ENCODE results near the gene FAM156A. TPM values are rescaled to one million over a fixed set of nuclear protein-coding genes. Genes with fewer than 3 reads are reported as not detected.
"Not testable (repeated sequence)": the region's sequence is repeated elsewhere in the genome, so short reads cannot be mapped to it uniquely, and the experiment has no call there.

The FAM156A gene
- total and polyA plus RNA-seq, 2 experiments from 2014 or later: 29.8 to 38.3 TPM

GRCh38 chrX:52977953-52978352, 19.6 kb upstream of the FAM156A start:
- H3K27ac ChIP-seq: no peak overlapping the region
- H3K27me3 ChIP-seq: no peaks in the 10 kb centered on the region
- peak in 1 of 2 donors; percentile 16 for DNase-seq (ENCODE audit: low read depth in 1 of 2, low spot score in 1 of 2)
- TF ChIP-seq CTCF (IDR thresholded peaks at IDR 0.05; ENCODE audit: low read depth, low read length): no peak
- no peak overlapping the region for H3K4me3 ChIP-seq
- H3K4me1 ChIP-seq (ENCODE audit: low read depth): no peaks in the 10 kb centered on the region
- H3K36me3 ChIP-seq: no peaks in the 10 kb centered on the region
- H3K9me3 ChIP-seq (ENCODE audit: low read depth): no peaks in the 10 kb centered on the region

- H3K4me1 ChIP-seq (ENCODE audit: low read depth); DNase-seq (ENCODE audit: low read depth in 1 of 2, low spot score in 1 of 2): not testable (repeated sequence)
Observed at GRCh38 chrX:52975576-52975975, 17.3 kb upstream of the FAM156A start.

GRCh38 chrX:52974336-52974992, 16.1 kb upstream of the FAM156A start:
- H3K4me3 ChIP-seq; H3K4me1 ChIP-seq (ENCODE audit: low read depth); H3K27ac ChIP-seq; DNase-seq (ENCODE audit: low read depth in 1 of 2, low spot score in 1 of 2); H3K27me3 ChIP-seq; H3K9me3 ChIP-seq (ENCODE audit: low read depth); H3K36me3 ChIP-seq: not testable (repeated sequence)

More at GRCh38 chrX:52975576-52975975, 17.3 kb upstream of the FAM156A start:
- not testable (repeated sequence) for H3K27ac ChIP-seq; H3K4me3 ChIP-seq; H3K27me3 ChIP-seq; H3K9me3 ChIP-seq (ENCODE audit: low read depth); H3K36me3 ChIP-seq

GRCh38 chrX:52967922-52968321, 9.6 kb upstream of the FAM156A start:
- not testable (repeated sequence) for H3K27ac ChIP-seq; H3K36me3 ChIP-seq; H3K27me3 ChIP-seq; H3K9me3 ChIP-seq (ENCODE audit: low read depth); H3K4me1 ChIP-seq (ENCODE audit: low read depth); DNase-seq (ENCODE audit: low read depth in 1 of 2, low spot score in 1 of 2); H3K4me3 ChIP-seq

- not testable (repeated sequence) for H3K4me1 ChIP-seq (ENCODE audit: low read depth); H3K4me3 ChIP-seq; DNase-seq (ENCODE audit: low read depth in 1 of 2, low spot score in 1 of 2); H3K36me3 ChIP-seq; H3K27me3 ChIP-seq; H3K27ac ChIP-seq; H3K9me3 ChIP-seq (ENCODE audit: low read depth)
Observed at GRCh38 chrX:52966993-52967738, 8.8 kb upstream of the FAM156A start.

GRCh38 chrX:52958961-52959360, 643 bp upstream of the FAM156A start:
- H3K4me1 ChIP-seq (ENCODE audit: low read depth); H3K27me3 ChIP-seq; H3K27ac ChIP-seq; H3K36me3 ChIP-seq; H3K9me3 ChIP-seq (ENCODE audit: low read depth); DNase-seq (ENCODE audit: low read depth in 1 of 2, low spot score in 1 of 2); H3K4me3 ChIP-seq: not testable (repeated sequence)

- DNase-seq (ENCODE audit: low read depth in 1 of 2, low spot score in 1 of 2): not testable (repeated sequence)
Observed at GRCh38 chrX:52949884-52950283, 8.4 kb downstream of the FAM156A start.

GRCh38 chrX:52949325-52949724, 9.0 kb downstream of the FAM156A start:
- not testable (repeated sequence) for H3K9me3 ChIP-seq (ENCODE audit: low read depth); H3K27ac ChIP-seq; H3K27me3 ChIP-seq; H3K4me3 ChIP-seq; DNase-seq (ENCODE audit: low read depth in 1 of 2, low spot score in 1 of 2); H3K36me3 ChIP-seq; H3K4me1 ChIP-seq (ENCODE audit: low read depth)

More at GRCh38 chrX:52949884-52950283, 8.4 kb downstream of the FAM156A start:
- H3K4me3 ChIP-seq; H3K36me3 ChIP-seq; H3K4me1 ChIP-seq (ENCODE audit: low read depth); H3K9me3 ChIP-seq (ENCODE audit: low read depth); H3K27ac ChIP-seq; H3K27me3 ChIP-seq: not testable (repeated sequence)

- not testable (repeated sequence) for H3K4me3 ChIP-seq; H3K36me3 ChIP-seq; H3K4me1 ChIP-seq (ENCODE audit: low read depth); H3K27ac ChIP-seq; DNase-seq (ENCODE audit: low read depth in 1 of 2, low spot score in 1 of 2); H3K9me3 ChIP-seq (ENCODE audit: low read depth); H3K27me3 ChIP-seq
Observed at GRCh38 chrX:52948265-52948664, 10.1 kb downstream of the FAM156A start.

- not testable (repeated sequence) for DNase-seq (ENCODE audit: low read depth in 1 of 2, low spot score in 1 of 2); H3K4me3 ChIP-seq; H3K9me3 ChIP-seq (ENCODE audit: low read depth); H3K36me3 ChIP-seq; H3K27me3 ChIP-seq; H3K4me1 ChIP-seq (ENCODE audit: low read depth); H3K27ac ChIP-seq
Observed at GRCh38 chrX:52947501-52947900, 10.8 kb downstream of the FAM156A start.

- not testable (repeated sequence) for H3K27me3 ChIP-seq; DNase-seq (ENCODE audit: low read depth in 1 of 2, low spot score in 1 of 2); H3K36me3 ChIP-seq; H3K4me1 ChIP-seq (ENCODE audit: low read depth); H3K27ac ChIP-seq; H3K4me3 ChIP-seq; H3K9me3 ChIP-seq (ENCODE audit: low read depth)
Observed at GRCh38 chrX:52945838-52946494, 12.4 kb downstream of the FAM156A start.

GRCh38 chrX:52941728-52942127, 16.6 kb downstream of the FAM156A start:
- not testable (repeated sequence) for H3K27ac ChIP-seq; H3K4me1 ChIP-seq (ENCODE audit: low read depth); H3K4me3 ChIP-seq; H3K9me3 ChIP-seq (ENCODE audit: low read depth); H3K27me3 ChIP-seq; DNase-seq (ENCODE audit: low read depth in 1 of 2, low spot score in 1 of 2); H3K36me3 ChIP-seq

- H3K4me1 ChIP-seq (ENCODE audit: low read depth); H3K27me3 ChIP-seq; H3K36me3 ChIP-seq; H3K9me3 ChIP-seq (ENCODE audit: low read depth); H3K27ac ChIP-seq; DNase-seq (ENCODE audit: low read depth in 1 of 2, low spot score in 1 of 2); H3K4me3 ChIP-seq: not testable (repeated sequence)
Observed at GRCh38 chrX:52940704-52941103, 17.6 kb downstream of the FAM156A start.

Data from cardiac muscle cell (in vitro differentiated cells and primary cell).